ENCODE measurements around the gene C13orf46.
A peak's percentile ranks its signal among the peaks of the same experiment; 100 is the strongest.

The C13orf46 gene

GRCh38 chr13:113938246-113938645, 35.6 kb downstream of the C13orf46 start:
- no peak for DNase-seq (ENCODE audit: low read depth)

GRCh38 chr13:113937527-113938180, 36.2 kb downstream of the C13orf46 start:
- DNase-seq (ENCODE audit: low read depth), result no peak

DNA sequence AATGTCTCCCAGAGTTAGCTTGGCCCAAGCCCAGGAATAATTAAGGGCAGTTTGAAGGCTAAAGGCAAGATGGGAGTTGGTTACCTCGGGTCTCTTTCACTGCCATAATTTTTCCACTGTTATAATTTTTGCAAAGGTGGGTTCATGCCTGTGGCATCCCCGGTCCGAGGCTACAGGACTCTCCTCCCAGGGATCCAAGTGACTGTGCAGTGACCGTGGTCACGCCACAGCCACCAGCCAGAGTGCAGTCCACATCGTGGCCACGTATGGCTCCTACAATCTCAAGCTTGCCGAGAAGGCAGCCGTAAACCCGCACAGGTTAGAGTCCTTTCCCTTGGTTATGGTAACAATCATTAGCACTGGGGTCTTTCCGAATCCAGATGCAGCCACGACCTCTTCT, 36.8 kb downstream of the C13orf46 start:
- DNase-seq (ENCODE audit: low read depth), result no peak

DNA sequence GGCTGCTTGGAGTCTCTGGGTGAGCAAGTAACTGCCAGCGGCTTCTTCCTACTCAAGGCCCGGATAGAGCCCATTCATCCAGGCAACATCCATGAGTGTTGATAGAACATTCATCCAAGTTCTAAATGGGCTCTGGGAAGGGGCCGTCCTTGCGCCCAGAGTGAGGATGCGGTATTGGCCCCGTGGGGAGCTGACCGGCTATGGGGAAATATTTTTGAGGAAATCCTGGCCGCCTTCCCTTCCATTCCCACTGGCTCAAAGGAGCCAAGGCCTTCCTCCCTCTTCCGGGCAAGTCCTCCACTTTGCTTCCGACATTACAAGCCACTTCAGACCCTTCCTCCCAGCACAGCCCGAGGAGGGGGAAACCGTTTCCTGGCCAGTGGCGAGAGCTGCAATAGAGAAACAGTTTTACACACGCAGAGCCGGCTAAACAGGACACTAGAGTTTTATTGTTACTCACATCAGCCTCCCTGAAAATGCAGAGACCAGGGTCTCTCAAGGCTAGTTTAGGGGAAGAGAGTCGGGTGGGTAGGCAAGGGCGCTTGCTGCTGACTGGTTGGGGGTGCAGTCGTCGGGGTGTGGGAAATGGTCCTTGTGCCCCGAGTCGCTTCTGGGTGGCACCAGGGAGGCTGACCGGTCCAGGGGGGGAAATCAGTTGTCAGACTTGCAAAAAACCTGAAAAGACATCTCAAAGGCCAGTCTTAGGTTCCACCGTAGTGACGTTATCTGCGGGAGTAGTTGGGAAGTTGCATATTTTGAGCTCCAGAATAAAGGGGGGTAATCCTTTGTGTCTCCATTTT, 37.5 kb downstream of the C13orf46 start:
- DNase-seq (ENCODE audit: low read depth), result no peak

DNA sequence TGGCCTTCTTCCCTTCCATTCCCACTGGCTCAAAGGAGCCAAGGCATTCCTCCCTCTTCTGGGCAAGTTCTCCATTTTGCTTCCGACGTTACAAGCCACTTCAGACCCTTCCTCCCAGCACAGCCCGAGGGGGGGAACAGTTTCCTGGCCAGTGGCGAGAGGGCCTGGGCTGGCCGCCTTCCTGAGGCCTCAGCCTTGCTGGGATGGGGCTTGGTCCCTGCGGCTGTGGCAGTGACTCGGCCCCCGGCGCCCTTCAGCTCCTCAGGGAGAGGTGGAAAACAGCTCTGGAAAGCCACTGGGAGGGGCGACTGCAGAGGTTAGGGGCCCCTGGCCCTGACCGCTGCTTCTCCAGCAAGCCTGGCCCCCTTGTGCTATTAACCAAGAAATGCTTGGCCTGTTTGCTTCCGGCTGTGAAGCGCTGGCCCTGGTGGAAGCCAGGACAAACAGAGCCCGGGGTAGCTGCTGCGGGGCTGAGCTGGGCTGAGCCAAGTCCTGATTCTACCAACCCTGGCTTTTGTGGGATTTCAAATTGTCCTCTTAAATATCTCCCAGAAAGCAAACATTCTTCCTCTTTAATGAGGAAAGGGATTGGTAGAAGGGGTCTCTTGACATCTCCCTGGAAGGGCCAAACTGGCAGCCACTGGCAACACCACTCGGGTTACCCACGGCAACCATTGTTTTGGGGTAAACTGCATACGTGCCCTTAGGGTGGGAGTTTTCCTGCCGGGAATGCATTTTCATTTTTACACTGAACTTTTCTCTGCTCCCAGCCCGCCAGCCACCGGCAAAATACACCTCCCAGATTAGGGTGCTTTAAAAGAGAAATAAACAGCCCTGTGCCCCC, 38.7 kb downstream of the C13orf46 start:
- no peak for DNase-seq (ENCODE audit: low read depth)

DNA sequence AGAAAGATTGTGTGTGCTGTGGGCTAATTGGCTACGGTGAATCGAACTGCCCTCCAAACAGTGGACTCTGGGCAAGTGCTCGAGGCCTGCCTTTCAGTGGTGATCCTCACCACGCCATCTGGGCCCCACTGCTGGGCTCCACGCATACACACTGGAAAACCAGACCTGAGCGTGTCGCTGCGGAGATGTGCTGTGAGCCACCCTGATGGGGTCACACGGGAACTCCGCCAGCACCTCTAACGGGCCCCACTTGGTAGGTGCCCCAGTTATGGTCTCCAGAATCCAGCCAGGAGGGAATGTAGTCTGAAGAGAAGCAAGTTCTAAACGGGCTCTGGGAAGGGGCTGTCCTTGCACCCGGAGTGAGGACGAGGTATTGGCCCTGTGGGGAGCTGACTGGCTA, 39.3 kb downstream of the C13orf46 start:
- no peak for DNase-seq (ENCODE audit: low read depth)

DNA sequence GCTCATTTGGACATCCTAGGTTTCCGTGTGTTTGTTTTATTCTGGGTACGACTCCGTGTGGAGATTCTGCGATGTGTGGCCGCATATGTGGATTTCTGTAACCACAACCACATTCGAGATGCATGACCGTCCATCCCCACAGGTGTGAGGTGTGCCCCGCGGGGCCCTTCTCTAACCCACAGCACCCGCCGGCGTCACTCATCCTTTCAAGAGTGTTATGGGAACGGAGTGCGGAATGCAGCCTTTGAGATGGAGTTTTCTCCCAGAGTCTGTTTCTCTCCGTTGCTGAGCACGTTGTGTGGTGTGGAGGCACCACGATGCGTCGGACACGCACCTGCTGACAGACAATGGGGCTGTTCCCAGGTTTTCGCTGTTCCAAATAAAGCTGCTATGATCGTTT, 40.0 kb downstream of the C13orf46 start:
- no peak for DNase-seq (ENCODE audit: low read depth)

DNA sequence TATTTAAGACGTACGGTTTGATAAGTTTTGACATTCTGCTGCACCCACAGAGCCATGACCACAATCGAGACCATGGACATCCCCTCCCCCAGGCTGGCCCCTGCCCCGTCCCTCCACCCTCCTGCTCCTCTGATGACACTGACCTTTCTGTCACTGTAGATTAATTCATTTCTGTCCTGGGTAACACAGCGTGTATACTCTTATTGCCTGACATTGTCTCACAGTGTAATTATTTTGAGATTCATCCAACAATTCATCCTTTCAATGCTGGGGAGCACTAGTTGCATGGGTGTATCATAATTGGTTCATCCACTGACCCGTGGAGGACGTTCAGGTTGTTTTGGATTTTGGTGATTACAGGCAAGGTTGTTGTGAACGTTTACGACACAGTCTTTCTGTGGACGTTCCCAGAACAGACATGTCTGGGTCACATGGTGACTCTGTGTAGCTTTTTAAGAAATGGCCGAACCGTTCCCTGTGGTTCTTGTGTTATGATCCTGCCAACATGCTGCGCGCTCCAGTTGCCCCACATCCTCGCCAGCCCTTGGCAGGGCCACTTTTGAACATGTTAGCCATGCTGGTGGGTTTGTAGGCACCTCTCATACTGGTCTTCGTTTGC, 41.9 kb downstream of the C13orf46 start:
- DNase-seq (ENCODE audit: low read depth), result no peak

DNA sequence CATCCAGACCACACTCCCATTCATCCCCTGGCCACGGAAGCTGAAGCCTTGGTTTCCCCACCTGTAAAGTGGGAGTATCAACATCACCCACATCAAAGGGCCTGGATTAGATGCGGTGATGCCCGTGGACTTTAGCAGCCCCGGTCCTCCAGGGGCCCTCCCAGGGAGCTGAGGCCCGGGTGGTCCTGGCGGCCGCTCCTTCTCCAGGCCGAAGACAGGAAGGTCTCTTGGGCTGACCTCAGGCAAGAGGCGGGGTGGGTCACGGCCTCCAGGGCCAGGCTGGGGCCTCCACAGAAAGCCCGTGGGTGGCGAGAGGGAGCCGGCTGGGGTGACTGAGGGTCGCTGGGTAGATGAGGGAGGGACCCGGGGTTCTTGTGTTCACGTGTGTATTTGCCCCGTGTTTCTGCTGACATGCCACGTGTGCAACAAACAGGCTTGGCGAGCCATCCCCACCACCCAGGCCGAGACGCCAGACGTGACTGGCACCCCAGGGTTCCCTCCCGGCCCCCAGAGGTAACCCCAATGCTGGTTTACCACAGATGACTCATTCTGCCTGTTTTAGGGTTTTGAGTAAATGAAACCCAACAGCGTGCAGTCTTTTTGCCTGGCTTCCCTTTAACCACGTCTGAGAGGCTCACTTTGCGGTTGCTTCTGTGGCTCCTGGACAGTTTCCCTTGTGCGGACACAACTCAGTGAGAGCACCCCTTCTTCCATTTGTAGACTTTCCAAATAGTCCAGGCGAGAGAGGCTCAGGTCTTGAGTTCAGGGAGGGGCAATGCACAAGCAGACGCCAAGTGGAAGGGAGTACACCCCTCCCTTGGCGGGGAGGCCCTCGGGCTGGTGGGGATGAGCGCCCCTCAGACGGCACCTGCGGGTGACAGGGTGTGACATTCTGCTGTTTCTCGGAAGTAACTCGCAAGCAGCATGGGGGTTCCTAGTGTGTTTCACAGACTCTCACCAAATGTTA, 42.9 kb downstream of the C13orf46 start:
- no peak for DNase-seq (ENCODE audit: low read depth)

GRCh38 chr13:113929628-113930615, 44.0 kb downstream of the C13orf46 start:
- DNase-seq (ENCODE audit: low read depth), result no peak

GRCh38 chr13:113928685-113929627, 44.9 kb downstream of the C13orf46 start:
- peak; percentile 96 for DNase-seq (ENCODE audit: low read depth)

- peak; percentile 99 for DNase-seq (ENCODE audit: low read depth)
Observed at GRCh38 chr13:113927661-113928581, 46.0 kb downstream of the C13orf46 start.

- no peak for DNase-seq (ENCODE audit: low read depth)
Observed at GRCh38 chr13:113926951-113927660, 46.8 kb downstream of the C13orf46 start.

DNA sequence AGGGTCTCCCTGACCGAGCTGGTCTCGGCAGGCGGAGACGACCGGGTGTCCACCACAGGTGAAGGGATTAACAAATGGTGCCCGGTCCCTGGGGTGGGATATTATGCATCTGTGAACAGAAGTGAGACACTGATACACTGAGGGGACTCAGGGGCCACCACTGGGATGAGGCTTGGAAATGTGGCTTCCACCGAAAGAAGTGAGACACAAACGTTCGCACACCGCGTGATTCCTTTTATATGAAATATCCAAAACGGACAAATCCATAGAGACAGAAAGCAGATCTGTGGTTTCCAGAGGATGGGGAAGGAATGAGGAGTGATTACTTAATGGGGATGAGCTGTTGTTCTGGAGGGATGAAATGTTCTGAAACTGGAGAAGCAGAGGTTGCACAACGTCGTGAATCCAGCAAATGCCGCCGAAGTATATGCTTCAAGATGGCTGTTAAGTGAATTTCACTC, 47.5 kb downstream of the C13orf46 start:
- DNase-seq (ENCODE audit: low read depth), result peak; percentile 78

- no peak for DNase-seq (ENCODE audit: low read depth)
Observed at GRCh38 chr13:113924184-113924901, 49.5 kb downstream of the C13orf46 start.
